ENCODE measurements around the gene ARL10. TPM values are rescaled to one million over a fixed set of nuclear protein-coding genes. Genes with fewer than 3 reads are reported as not detected.

Gene ARL10
- polyA plus RNA-seq, 1 of the 3 experiments (the other 2 are of a cell fraction) = 4.6 TPM

DNA sequence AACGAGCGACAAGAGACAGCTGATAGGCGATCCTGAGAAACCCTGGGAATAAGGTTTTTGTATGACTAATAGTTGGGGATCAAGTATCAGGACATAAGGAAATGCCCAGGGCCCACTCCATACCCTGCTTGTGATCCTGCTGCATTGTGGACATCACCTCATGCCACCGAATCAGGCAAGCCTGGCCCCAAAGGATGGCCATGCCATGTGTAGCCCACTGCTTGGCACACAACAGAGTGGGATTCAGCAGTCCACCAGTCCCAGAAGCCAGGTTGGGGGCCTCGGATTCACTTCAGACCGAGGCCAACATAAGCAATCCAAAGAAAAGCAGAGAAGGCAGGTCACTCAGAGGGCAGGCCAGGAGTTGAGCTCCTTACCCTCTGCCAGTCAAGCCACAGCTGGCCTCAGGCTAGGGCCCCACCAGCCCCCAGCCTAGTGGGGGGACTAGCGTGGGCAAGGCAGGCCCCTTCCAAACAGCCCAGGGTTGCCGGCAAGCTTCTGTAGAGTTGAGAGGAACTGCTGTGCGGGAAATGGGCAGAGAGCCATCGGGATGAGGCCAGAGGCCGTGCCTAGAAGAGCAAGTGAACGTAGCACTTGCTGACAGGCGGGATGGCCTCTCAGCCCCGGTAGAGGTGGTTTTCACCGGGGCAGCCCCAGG, 18.1 kb downstream of the ARL10 start:
- H3K4me2 ChIP-seq = no peak overlapping the region
- H3K36me3 ChIP-seq (replicated peaks in 1 of 2; ENCODE audit: control insufficient read depth in 1 of 2, insufficient read depth in 2 of 2, low read length in 1 of 2) = peaks cover 23 to 56% of the 10 kb centered on the region in 2 experiments
- H3K4me1 ChIP-seq (ENCODE audit: control insufficient read depth in 1 of 2, insufficient read depth in 2 of 2, low read depth in 1 of 2, low read length in 1 of 2) = peaks cover 0 to 12% of the 10 kb centered on the region in 2 experiments; a peak in 2 of 4 replicates
- H4K20me1 ChIP-seq (ENCODE audit: insufficient read depth) = no peaks in the 10 kb centered on the region
- WGBS (ENCODE audit: low lambda C conversion rate) = 87% methylated on average over 15 of the region's 15 CpGs
- H3K4me3 ChIP-seq (ENCODE audit: low read depth in 2 of 2, low read length in 1 of 2) = no peak overlapping the region
- no peak for DNase-seq
- H3K9me2 ChIP-seq = no peaks in the 10 kb centered on the region
- peaks cover 3% of the 10 kb centered on the region for H3F3A ChIP-seq (replicated peaks; ENCODE audit: insufficient read depth)
- ChIA-PET POLR2A (interaction anchor here (1.0 kb wide), 1 partner anchor 17 kb away, joined by 3 read pairs; no protein-coding TSS in a partner anchor), CTCF (no interaction called here)
- peaks cover 34% of the 10 kb centered on the region for H3K79me2 ChIP-seq (ENCODE audit: insufficient read depth)
- H3K27me3 ChIP-seq (ENCODE audit: insufficient read depth) = no peaks in the 10 kb centered on the region
- TF ChIP-seq, protein P1, sequence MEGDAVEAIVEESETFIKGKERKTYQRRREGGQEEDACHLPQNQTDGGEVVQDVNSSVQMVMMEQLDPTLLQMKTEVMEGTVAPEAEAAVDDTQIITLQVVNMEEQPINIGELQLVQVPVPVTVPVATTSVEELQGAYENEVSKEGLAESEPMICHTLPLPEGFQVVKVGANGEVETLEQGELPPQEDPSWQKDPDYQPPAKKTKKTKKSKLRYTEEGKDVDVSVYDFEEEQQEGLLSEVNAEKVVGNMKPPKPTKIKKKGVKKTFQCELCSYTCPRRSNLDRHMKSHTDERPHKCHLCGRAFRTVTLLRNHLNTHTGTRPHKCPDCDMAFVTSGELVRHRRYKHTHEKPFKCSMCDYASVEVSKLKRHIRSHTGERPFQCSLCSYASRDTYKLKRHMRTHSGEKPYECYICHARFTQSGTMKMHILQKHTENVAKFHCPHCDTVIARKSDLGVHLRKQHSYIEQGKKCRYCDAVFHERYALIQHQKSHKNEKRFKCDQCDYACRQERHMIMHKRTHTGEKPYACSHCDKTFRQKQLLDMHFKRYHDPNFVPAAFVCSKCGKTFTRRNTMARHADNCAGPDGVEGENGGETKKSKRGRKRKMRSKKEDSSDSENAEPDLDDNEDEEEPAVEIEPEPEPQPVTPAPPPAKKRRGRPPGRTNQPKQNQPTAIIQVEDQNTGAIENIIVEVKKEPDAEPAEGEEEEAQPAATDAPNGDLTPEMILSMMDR (IDR thresholded peaks at IDR 0.05) = no peak
- TF ChIP-seq MXI1 (IDR thresholded peaks at IDR 0.05; ENCODE audit: low read depth, low read length) (no peak), GATA2 (CRISPR knock-in tag; IDR thresholded peaks at IDR 0.05) (no peak), GABPA (IDR thresholded peaks at IDR 0.05; ENCODE audit: low read depth) (no peak), RCOR1 (IDR thresholded peaks at IDR 0.05; ENCODE audit: low read length) (no peak)
- TF ChIP-seq, protein P2, sequence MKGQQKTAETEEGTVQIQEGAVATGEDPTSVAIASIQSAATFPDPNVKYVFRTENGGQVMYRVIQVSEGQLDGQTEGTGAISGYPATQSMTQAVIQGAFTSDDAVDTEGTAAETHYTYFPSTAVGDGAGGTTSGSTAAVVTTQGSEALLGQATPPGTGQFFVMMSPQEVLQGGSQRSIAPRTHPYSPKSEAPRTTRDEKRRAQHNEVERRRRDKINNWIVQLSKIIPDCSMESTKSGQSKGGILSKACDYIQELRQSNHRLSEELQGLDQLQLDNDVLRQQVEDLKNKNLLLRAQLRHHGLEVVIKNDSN (IDR thresholded peaks at IDR 0.05; ENCODE audit: borderline replicate concordance, low read depth) = no peak
- TF ChIP-seq, protein P3, sequence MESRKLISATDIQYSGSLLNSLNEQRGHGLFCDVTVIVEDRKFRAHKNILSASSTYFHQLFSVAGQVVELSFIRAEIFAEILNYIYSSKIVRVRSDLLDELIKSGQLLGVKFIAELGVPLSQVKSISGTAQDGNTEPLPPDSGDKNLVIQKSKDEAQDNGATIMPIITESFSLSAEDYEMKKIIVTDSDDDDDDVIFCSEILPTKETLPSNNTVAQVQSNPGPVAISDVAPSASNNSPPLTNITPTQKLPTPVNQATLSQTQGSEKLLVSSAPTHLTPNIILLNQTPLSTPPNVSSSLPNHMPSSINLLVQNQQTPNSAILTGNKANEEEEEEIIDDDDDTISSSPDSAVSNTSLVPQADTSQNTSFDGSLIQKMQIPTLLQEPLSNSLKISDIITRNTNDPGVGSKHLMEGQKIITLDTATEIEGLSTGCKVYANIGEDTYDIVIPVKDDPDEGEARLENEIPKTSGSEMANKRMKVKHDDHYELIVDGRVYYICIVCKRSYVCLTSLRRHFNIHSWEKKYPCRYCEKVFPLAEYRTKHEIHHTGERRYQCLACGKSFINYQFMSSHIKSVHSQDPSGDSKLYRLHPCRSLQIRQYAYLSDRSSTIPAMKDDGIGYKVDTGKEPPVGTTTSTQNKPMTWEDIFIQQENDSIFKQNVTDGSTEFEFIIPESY (IDR thresholded peaks at IDR 0.05; ENCODE audit: borderline replicate concordance, low read depth) = no peak
- no peaks in the 10 kb centered on the region for H3K9me3 ChIP-seq
- no peak overlapping the region for H3K27ac ChIP-seq (ENCODE audit: low read depth in 2 of 2, low read length in 1 of 2)
- no peak overlapping the region for H2AFZ ChIP-seq (ENCODE audit: low read depth)
- H3K9ac ChIP-seq = no peak overlapping the region

DNA sequence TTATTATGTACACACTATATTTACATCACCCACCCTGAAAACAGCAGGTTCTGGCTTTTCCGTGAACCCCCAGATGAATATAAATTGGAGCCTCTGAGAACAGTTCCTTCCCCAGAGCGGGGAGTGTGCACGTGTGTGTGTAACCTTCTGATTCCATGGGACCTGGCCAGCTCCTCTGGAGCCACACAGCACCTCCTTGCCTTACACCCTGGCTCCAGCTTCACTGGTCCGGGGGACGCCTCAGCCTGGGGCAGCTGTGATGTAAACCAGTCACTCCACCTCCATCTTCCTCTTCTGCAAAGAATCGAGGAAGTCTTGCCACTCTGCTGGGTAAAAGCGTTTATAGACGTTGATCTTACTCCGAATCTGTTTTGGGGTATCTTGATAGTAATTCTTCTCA, 18.7 kb downstream of the ARL10 start:
- H3K36me3 ChIP-seq (replicated peaks in 1 of 2; ENCODE audit: control insufficient read depth in 1 of 2, insufficient read depth in 2 of 2, low read length in 1 of 2) = peaks cover 23 to 56% of the 10 kb centered on the region in 2 experiments
- H3K9ac ChIP-seq = no peak overlapping the region
- CTCF ChIA-PET = no interaction called here
- peaks cover 34% of the 10 kb centered on the region for H3K79me2 ChIP-seq (ENCODE audit: insufficient read depth)
- H3K4me1 ChIP-seq (ENCODE audit: control insufficient read depth in 1 of 2, insufficient read depth in 2 of 2, low read depth in 1 of 2, low read length in 1 of 2) = peaks cover 0 to 12% of the 10 kb centered on the region in 2 experiments; a peak in 2 of 4 replicates
- WGBS (ENCODE audit: low lambda C conversion rate) = 84% methylated on average over 9 of the region's 9 CpGs
- no peak overlapping the region for H3K27ac ChIP-seq (ENCODE audit: low read depth in 2 of 2, low read length in 1 of 2)
- H4K20me1 ChIP-seq (ENCODE audit: insufficient read depth) = no peaks in the 10 kb centered on the region
- POLR2A ChIA-PET = no interaction called here
- no peaks in the 10 kb centered on the region for H3K27me3 ChIP-seq (ENCODE audit: insufficient read depth)
- H2AFZ ChIP-seq (ENCODE audit: low read depth) = no peak overlapping the region
- H3K4me3 ChIP-seq (ENCODE audit: low read depth in 2 of 2, low read length in 1 of 2) = no peak overlapping the region
- no peak for DNase-seq
- TF ChIP-seq YY1 (IDR thresholded peaks at IDR 0.05; ENCODE audit: low read depth) = no peak
- TF ChIP-seq ELF1 (IDR thresholded peaks at IDR 0.05) = no peak
- TF ChIP-seq NFIC (IDR thresholded peaks at IDR 0.05; ENCODE audit: borderline replicate concordance) = no peak
- no peak for TF ChIP-seq GABPA (IDR thresholded peaks at IDR 0.05; ENCODE audit: low read depth)
- TF ChIP-seq JUND (IDR thresholded peaks at IDR 0.05) = no peak
- no peak for TF ChIP-seq GATA2 (CRISPR knock-in tag; IDR thresholded peaks at IDR 0.05)
- TF ChIP-seq POLR2AphosphoS5 (IDR thresholded peaks at IDR 0.05; ENCODE audit: low read depth, low read length) = no peak
- TF ChIP-seq FOXJ3 (CRISPR knock-in tag; IDR thresholded peaks at IDR 0.05) = no peak
- TF ChIP-seq EP300 (IDR thresholded peaks at IDR 0.05; ENCODE audit: borderline replicate concordance in 1 of 2, low read depth in 1 of 2, low read length in 1 of 2) = no peak
- no peaks in the 10 kb centered on the region for H3K9me2 ChIP-seq
- no peaks in the 10 kb centered on the region for H3K9me3 ChIP-seq
- H3K4me2 ChIP-seq = no peak overlapping the region
- H3F3A ChIP-seq (replicated peaks; ENCODE audit: insufficient read depth) = peaks cover 3% of the 10 kb centered on the region

Data from SK-N-SH (cell line).